Body of pancreas (tissue), 4 donors: ENCODE data around the gene ARPC1A.

Experiments used
- POLR2A ChIP-seq, 3 donors: fragments of 450-650 bp; IDR thresholded peaks; one replicate each; pipeline ENCODE4 v1.6.1; 2016; ENCODE audit warnings: antibody characterized with exemption in 3 of 3, mild to moderate bottlenecking in 2 of 3
- TF ChIP-seq, protein P1 (sequence below), 7 experiments: fragments of 450-650 bp in 4 of 7; fragments of 200-600 bp in 3 of 7; sonication (generic) in 3 of 7; IDR thresholded peaks; one replicate each; pipeline ENCODE4 v1.5.1; 2016 to 2019; ENCODE audit warnings: antibody characterized with exemption in 7 of 7

DNA sequence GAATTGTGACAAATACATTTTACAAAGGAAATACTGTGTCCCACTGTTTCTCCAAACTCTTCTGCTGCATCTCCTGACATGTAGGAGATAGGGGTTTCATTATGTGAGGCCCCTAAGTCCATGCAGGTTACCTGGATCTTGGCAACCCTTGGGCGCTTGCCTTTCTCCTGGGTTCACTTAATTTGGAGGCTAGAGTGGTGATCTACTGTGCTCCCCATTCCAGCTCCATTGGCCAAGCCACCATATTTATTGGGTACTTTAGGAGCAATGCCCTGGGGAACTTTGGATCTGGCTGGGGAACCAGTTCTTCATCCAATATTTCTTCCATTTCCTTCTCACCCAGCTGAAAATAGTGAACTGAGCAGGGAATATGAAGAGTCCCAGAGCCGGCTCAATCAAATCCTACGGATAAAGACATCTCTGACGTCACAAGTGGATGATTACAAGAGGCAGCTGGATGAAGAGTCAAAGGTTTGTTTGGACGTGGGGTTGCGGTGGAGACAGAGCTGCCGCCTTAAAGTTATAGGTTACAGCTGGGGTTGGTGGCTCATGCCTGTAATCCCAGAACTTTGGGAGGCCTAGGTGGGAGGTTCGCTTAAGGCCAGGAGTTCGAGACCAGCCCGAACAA lies 34.6 kb upstream of the ARPC1A start:
- TF ChIP-seq POLR2A (IDR thresholded peaks at IDR 0.05): no peak
- TF ChIP-seq, protein P1, sequence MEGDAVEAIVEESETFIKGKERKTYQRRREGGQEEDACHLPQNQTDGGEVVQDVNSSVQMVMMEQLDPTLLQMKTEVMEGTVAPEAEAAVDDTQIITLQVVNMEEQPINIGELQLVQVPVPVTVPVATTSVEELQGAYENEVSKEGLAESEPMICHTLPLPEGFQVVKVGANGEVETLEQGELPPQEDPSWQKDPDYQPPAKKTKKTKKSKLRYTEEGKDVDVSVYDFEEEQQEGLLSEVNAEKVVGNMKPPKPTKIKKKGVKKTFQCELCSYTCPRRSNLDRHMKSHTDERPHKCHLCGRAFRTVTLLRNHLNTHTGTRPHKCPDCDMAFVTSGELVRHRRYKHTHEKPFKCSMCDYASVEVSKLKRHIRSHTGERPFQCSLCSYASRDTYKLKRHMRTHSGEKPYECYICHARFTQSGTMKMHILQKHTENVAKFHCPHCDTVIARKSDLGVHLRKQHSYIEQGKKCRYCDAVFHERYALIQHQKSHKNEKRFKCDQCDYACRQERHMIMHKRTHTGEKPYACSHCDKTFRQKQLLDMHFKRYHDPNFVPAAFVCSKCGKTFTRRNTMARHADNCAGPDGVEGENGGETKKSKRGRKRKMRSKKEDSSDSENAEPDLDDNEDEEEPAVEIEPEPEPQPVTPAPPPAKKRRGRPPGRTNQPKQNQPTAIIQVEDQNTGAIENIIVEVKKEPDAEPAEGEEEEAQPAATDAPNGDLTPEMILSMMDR (IDR thresholded peaks at IDR 0.05): no peak
